ENCODE data around the gene BAHCC1.

Gene BAHCC1

DNA sequence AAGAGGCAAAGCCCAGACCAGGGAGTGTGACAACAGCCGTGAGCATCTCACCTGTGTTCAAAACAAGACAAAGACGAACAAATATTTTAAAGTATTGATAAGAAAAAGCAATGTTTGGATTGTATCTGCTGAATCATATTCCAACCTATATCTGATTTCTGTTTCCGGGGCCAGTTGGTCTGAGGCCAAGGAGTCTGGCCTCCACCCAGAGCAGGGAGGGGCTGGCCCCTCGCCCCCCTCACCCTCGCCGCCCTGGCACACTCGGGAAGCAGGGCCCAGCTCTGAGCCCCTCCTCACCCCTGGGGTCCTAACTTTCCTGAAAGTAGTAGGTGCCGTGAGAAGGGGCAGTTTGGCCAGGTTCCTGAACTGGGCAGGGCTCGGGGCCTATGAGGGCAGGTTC is 69.3 kb downstream of the BAHCC1 start:
- no peak for DNase-seq

DNA sequence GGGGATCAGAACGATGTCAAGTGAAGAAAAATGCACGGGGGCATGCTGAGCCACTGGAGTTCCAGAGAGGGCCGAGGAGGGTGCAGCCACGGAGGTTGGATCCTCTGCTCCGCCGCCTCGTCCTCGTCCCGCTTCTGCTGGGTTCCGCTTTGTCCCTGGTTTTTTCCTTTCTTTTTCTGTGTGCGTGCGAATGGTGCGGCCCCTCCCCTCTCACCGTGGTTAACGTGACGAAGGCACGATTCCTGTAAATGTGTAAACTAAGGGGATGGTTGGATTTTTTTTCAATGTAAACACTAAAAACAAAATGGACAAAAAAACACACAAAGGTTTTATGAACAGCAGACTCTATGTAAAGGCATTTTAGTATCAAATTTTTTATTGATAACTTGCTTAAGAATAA is 70.7 kb downstream of the BAHCC1 start:
- DNase-seq, result no peak

- no peak for DNase-seq
These were observed 71.6 kb downstream of the BAHCC1 start for GRCh38 chr17:81466564-81467472.

DNA sequence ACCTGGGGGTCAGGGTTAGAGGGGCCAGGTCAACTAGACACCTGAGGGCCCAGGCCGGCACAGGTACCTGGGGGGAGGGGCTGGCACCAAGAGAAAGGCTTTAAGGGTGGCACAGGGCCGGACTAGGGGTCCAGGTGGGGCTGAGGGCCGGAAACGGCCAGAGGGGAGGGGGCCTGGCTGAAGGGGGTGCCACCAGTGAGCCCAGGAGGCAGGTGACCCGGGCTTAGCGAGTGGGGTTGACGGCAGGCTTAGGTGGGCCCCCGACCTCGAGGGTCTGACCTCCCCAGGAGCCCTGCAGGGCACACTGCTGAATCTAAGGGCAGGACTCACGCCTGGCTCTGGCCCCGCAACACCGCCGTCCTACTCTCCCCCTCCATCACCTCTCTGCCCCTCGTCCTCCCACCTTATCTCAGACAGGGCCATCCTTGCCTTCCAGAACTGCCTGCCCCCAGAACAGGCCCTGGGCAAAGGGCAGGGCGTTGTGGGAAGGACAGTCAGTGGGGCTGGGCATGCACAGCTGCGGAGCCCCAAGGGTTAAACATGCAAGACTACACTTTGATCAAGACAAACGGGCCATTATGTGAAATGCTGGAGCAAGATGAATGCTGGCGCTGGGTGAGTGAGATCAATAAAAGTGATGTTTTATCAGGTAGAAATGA is 73.0 kb downstream of the BAHCC1 start:
- no peak for DNase-seq

- DNase-seq, result no peak
These were observed 73.5 kb downstream of the BAHCC1 start for GRCh38 chr17:81468770-81469121.

DNA sequence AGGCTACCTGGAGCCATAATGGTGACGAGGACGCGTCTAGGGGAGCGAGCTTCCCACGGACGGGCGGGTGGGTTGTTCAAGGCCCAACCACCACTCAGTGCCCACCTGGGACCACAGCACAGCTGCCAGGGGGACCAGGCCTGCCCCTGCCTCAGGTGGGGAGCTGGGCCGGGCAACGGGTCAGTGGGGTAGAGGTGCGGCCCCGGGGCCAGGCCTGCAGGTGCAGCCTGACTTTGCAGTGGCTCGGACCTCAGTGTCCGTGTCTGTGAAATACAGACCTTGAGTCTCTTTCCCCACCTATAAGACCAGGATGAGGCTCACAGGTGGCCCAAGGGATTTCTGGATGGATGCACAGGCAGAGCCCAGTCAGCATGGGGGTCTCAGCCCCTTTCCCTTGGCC is 74.0 kb downstream of the BAHCC1 start:
- DNase-seq, result no peak

DNA sequence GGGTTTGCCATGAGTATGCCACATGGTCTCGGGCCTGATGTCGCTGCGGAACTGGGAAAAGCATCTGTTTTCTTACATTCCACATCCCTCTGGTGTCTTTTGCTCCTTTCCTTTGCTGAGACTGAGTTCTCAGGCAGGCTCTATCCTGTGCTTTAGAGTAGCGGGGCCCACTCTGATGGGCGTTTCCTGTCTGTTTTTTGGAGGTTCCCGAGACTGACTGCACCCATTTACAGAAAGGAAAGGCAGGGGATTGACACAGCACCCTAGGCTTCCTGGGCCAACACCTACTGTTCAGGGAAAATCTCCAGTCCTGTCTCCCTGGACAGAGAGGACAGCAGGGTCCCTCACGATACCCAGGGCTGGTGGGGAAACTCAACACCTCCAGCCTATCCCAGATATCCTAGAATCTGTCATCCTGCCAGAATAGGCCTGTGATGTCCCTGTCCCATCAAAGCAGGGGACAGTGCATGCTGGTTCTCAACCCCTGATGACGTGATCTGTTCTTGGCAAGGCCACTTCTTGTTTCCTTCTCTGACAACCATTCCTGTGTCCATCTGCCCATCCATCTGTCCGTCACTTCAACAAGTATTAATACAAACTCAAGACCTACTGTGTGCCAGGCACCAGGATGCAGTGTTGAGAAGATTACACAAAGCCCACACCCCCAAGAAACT is 75.2 kb downstream of the BAHCC1 start:
- DNase-seq, result no peak

- no peak for DNase-seq
These were observed 75.9 kb downstream of the BAHCC1 start for GRCh38 chr17:81470944-81471817.

GRCh38 chr17:81471818-81472456 is 76.7 kb downstream of the BAHCC1 start:
- peak; percentile 28 for DNase-seq

DNA sequence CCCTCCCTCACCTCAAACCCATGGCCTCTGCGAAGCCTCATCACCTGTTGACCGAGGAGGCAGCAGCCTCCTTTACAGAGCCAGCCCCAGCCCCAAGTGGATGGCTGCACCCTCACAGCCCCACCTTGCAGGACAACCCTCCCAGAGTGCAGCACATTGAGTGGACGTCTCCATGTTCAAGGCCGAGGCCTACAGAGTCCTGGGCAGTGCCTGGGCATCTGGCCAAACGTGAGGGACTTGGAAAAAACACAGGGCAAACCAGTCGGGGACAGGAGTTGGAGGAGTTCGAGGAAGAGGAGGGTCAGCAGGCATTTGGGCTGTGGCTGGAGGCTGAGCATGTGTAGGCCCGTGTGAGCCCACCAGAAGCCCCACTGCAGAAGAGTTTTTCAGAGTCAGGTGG is 77.8 kb downstream of the BAHCC1 start:
- DNase-seq, result no peak

DNA sequence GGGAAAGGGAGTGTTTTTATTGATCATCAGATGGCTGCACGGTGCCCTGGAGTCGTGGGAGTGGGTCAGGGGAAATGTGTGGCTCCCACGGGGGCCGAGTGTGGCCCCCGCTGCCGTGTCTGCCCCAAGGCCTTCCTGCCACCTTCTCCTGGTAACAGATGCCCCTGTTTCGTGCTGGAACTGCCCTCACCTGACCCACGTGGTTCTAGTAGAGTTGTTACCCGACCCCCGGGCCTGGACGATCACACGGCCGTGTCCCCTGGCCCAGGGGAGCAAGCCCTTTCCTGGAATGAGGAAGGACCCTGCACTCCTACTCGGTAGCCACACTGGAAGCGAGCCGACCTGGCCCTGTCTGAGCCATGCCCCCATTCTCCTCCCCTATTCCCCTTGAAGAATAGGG is 79.7 kb downstream of the BAHCC1 start:
- DNase-seq, result no peak

GRCh38 chr17:81476097-81476496 is 80.8 kb downstream of the BAHCC1 start:
- no peak for DNase-seq

GRCh38 chr17:81476635-81477034 is 81.4 kb downstream of the BAHCC1 start:
- no peak for DNase-seq

DNA sequence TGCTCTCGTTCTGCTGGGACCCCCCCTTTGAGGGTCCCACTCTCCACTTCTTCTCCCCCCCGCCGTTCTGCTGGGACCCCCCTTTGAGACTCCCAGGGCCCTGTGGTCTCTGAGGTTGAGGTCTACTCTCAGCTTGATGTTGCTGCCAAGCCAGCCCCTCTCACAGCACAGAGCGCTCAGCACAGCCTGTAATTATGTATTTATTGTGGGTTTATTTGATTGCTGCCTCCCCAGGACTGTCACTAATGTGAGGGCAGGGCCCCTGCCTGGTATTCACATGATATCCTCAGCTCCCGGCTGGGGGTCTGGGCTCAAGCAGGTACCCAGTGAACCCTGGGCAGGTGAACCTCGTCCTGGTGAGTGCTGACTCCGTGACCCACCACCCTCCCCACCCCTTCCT is 81.9 kb downstream of the BAHCC1 start:
- DNase-seq, result no peak

GRCh38 chr17:81478119-81478518 is 82.9 kb downstream of the BAHCC1 start:
- no peak for DNase-seq

DNA sequence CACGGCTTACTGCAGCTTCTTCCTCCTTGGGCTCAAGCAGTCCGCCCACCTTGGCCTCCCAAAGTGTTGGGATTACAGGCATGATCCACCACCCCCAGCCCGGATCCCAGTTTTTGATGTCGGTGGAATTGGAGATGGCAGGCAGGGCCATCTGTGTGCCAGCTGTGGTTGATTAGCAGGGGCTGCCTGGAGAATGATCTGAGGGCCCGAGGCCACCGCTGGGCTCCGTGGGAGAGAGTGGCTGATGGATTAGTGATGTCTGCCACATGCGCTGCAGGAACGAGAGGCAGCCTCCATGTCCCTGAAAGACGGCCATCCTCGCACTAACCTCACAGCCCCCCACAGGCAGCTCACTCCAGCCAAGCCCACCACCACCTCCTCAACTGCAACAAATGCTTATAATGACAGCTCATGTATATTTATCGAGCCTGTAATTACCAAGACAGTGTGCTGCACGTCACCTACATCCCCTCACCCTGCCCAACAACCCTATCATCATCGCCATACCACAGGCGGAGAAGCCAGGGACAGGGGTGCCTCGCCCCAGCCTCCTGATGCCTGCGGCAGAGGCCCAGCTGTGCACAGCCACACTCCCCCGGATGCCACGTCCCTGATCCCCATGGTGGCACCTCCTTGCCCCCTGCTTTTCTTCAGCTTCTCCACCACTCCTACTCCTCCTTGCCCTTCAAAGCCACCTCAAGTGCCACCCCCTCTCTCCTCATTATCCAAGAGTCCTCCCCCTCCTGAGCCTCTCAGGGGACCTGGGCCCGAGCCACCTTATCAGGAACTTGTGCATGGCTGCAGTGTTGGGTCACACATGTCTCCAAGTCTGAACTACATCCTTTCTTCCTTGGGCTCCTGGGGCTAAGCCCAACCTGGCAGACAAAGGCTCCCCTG is 84.2 kb downstream of the BAHCC1 start:
- no peak for DNase-seq

- DNase-seq, result no peak
These were observed 85.1 kb downstream of the BAHCC1 start for GRCh38 chr17:81480140-81481072.

- DNase-seq, result peak; percentile 70
These were observed 86.0 kb downstream of the BAHCC1 start for GRCh38 chr17:81481073-81481799.

GRCh38 chr17:81481815-81482505 is 86.7 kb downstream of the BAHCC1 start:
- no peak for DNase-seq

Data from CD4-positive, alpha-beta T cell treated with Interleukin-21 for 1 hour (primary cell).